OCI-LY7 (cell line): ENCODE results near the gene NTHL1.

Source experiments
- CTCF ChIP-seq: fragments of 200-600 bp; sonication (generic); conservative IDR thresholded peaks from 2 replicates; pipeline ENCODE4 v1.5.1; 2014; ENCODE audit warnings: mild to moderate bottlenecking, antibody characterized with exemption, low read length, moderate library complexity, mixed read lengths
- EZH2phosphoT487 ChIP-seq: fragments of 200-600 bp; sonication (generic); IDR thresholded peaks from 2 replicates; pipeline ENCODE4 v1.6.1; 2018; ENCODE audit warnings: low read depth, borderline replicate concordance, mild to moderate bottlenecking, mixed run types, antibody characterized with exemption, low read length, moderate library complexity, mixed read lengths

DNA sequence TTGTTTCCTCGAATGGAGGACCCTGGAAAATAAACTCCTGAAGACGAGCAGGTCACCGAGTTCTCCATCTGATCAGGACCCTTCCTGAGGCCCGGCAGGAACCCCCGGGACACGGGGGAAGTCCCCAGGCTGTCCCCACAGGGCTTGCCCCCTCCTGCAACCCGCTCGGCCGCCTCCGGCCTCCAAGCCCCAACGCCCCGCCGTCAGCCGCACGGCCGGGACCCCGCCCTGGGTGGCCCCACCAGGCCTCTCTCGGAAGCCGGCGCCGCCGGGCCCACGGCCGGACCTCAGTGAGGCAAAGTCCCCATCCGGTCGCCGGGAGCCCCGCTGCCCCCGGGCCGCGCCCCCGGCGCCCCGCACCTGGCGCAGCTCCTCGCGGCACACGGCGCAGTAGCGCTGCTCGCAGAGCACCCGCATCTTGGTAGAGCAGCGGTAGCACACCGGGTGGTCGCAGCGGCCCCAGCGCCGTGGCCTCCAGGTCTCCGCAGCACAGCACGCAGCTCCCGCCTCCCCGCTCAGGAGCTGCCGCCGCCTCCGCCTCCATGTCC lies 38.4 kb downstream of the NTHL1 start:
- TF ChIP-seq CTCF (no peak), EZH2phosphoT487 (no peak)
